ENCODE results near the gene KRTAP27-1. TPM values are rescaled to one million over a fixed set of nuclear protein-coding genes. Genes with fewer than 3 reads are reported as not detected.

KRTAP27-1 gene
- total and polyA plus RNA-seq, 2 of the 8 experiments (the other 6 are each of a cell fraction or from before 2014, with no cell fraction given) = not detected

DNA sequence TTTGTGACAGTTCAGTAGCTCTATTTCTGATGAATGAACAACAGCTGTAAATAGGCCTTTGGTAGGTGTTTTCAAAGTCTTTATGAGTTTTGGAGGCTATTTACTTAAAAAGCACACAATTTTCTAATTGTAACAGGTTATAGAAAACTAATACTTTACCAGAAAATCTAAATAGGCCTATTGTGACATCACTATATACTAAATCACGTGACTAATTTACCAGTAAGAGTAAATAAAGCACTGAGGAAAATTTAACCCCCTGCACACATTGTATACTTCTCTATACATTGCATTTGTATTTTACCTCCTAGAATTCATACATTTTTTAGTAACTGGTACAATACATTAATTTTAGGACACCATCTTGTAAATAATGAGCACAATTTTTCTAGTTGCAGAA lies 32.4 kb downstream of the KRTAP27-1 start (continued):
- TF ChIP-seq, protein P1, sequence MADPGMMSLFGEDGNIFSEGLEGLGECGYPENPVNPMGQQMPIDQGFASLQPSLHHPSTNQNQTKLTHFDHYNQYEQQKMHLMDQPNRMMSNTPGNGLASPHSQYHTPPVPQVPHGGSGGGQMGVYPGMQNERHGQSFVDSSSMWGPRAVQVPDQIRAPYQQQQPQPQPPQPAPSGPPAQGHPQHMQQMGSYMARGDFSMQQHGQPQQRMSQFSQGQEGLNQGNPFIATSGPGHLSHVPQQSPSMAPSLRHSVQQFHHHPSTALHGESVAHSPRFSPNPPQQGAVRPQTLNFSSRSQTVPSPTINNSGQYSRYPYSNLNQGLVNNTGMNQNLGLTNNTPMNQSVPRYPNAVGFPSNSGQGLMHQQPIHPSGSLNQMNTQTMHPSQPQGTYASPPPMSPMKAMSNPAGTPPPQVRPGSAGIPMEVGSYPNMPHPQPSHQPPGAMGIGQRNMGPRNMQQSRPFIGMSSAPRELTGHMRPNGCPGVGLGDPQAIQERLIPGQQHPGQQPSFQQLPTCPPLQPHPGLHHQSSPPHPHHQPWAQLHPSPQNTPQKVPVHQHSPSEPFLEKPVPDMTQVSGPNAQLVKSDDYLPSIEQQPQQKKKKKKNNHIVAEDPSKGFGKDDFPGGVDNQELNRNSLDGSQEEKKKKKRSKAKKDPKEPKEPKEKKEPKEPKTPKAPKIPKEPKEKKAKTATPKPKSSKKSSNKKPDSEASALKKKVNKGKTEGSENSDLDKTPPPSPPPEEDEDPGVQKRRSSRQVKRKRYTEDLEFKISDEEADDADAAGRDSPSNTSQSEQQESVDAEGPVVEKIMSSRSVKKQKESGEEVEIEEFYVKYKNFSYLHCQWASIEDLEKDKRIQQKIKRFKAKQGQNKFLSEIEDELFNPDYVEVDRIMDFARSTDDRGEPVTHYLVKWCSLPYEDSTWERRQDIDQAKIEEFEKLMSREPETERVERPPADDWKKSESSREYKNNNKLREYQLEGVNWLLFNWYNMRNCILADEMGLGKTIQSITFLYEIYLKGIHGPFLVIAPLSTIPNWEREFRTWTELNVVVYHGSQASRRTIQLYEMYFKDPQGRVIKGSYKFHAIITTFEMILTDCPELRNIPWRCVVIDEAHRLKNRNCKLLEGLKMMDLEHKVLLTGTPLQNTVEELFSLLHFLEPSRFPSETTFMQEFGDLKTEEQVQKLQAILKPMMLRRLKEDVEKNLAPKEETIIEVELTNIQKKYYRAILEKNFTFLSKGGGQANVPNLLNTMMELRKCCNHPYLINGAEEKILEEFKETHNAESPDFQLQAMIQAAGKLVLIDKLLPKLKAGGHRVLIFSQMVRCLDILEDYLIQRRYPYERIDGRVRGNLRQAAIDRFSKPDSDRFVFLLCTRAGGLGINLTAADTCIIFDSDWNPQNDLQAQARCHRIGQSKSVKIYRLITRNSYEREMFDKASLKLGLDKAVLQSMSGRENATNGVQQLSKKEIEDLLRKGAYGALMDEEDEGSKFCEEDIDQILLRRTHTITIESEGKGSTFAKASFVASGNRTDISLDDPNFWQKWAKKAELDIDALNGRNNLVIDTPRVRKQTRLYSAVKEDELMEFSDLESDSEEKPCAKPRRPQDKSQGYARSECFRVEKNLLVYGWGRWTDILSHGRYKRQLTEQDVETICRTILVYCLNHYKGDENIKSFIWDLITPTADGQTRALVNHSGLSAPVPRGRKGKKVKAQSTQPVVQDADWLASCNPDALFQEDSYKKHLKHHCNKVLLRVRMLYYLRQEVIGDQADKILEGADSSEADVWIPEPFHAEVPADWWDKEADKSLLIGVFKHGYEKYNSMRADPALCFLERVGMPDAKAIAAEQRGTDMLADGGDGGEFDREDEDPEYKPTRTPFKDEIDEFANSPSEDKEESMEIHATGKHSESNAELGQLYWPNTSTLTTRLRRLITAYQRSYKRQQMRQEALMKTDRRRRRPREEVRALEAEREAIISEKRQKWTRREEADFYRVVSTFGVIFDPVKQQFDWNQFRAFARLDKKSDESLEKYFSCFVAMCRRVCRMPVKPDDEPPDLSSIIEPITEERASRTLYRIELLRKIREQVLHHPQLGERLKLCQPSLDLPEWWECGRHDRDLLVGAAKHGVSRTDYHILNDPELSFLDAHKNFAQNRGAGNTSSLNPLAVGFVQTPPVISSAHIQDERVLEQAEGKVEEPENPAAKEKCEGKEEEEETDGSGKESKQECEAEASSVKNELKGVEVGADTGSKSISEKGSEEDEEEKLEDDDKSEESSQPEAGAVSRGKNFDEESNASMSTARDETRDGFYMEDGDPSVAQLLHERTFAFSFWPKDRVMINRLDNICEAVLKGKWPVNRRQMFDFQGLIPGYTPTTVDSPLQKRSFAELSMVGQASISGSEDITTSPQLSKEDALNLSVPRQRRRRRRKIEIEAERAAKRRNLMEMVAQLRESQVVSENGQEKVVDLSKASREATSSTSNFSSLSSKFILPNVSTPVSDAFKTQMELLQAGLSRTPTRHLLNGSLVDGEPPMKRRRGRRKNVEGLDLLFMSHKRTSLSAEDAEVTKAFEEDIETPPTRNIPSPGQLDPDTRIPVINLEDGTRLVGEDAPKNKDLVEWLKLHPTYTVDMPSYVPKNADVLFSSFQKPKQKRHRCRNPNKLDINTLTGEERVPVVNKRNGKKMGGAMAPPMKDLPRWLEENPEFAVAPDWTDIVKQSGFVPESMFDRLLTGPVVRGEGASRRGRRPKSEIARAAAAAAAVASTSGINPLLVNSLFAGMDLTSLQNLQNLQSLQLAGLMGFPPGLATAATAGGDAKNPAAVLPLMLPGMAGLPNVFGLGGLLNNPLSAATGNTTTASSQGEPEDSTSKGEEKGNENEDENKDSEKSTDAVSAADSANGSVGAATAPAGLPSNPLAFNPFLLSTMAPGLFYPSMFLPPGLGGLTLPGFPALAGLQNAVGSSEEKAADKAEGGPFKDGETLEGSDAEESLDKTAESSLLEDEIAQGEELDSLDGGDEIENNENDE (IDR thresholded peaks at IDR 0.05; ENCODE audit: insufficient replicate concordance, low read length) = no peak

All from H1 (cell line).